Breast epithelium (tissue), 3 donors: ENCODE results near the gene TCTA.

Source experiments
- CTCF ChIP-seq, 3 donors: fragments of 450-650 bp; IDR thresholded peaks; one replicate each; pipeline ENCODE4 v1.5.1; 2016 to 2017; ENCODE audit warnings: antibody characterized with exemption in 3 of 3, mild to moderate bottlenecking in 3 of 3, moderate library complexity in 3 of 3
- POLR2A ChIP-seq: fragments of 450-650 bp; IDR thresholded peaks from one replicate; pipeline ENCODE4 v1.6.1; 2016; ENCODE audit warnings: antibody characterized with exemption, mild to moderate bottlenecking, moderate library complexity

GRCh38 chr3:49462222-49462621 lies 50.0 kb downstream of the TCTA start:
- TF ChIP-seq CTCF (IDR thresholded peaks at IDR 0.05) (no peak), POLR2A (no peak)
